ENCODE results near the gene BMP4.

BMP4 gene

GRCh38 chr14:53915364-53916014, 41.1 kb downstream of the BMP4 start:
- no peak overlapping the region for H3K27ac ChIP-seq (ENCODE audit: poor library complexity, severe bottlenecking)
- no peaks in the 10 kb centered on the region for H3K4me1 ChIP-seq (ENCODE audit: insufficient read depth, poor library complexity, severe bottlenecking)
- H3K27me3 ChIP-seq (ENCODE audit: insufficient read depth, poor library complexity, severe bottlenecking): no peaks in the 10 kb centered on the region
- TF ChIP-seq CTCF (IDR thresholded peaks at IDR 0.05; ENCODE audit: poor library complexity, severe bottlenecking): no peak
- DNase-seq (ENCODE audit: low spot score): no peak
- no peaks in the 10 kb centered on the region for H3K9me3 ChIP-seq (ENCODE audit: severe bottlenecking)
- ATAC-seq (ENCODE audit: low read depth): no peak
- H3K4me3 ChIP-seq (ENCODE audit: severe bottlenecking): no peak overlapping the region
- no peaks in the 10 kb centered on the region for H3K36me3 ChIP-seq (ENCODE audit: low read depth)

GRCh38 chr14:53912021-53912420, 44.6 kb downstream of the BMP4 start:
- H3K9me3 ChIP-seq (ENCODE audit: severe bottlenecking): no peaks in the 10 kb centered on the region
- no peak for DNase-seq (ENCODE audit: low spot score)
- TF ChIP-seq CTCF (IDR thresholded peaks at IDR 0.05; ENCODE audit: poor library complexity, severe bottlenecking): no peak
- H3K36me3 ChIP-seq (ENCODE audit: low read depth): no peaks in the 10 kb centered on the region
- H3K27ac ChIP-seq (ENCODE audit: poor library complexity, severe bottlenecking): no peak overlapping the region
- no peak for ATAC-seq (ENCODE audit: low read depth)
- H3K4me3 ChIP-seq (ENCODE audit: severe bottlenecking): no peak overlapping the region
- no peaks in the 10 kb centered on the region for H3K4me1 ChIP-seq (ENCODE audit: insufficient read depth, poor library complexity, severe bottlenecking)
- no peaks in the 10 kb centered on the region for H3K27me3 ChIP-seq (ENCODE audit: insufficient read depth, poor library complexity, severe bottlenecking)

- Histone ChIP-seq H3K36me3 (ENCODE audit: low read depth) (no peaks in the 10 kb centered on the region), H3K9me3 (ENCODE audit: severe bottlenecking) (peaks cover 2% of the 10 kb centered on the region), H3K4me1 (ENCODE audit: insufficient read depth, poor library complexity, severe bottlenecking) (no peaks in the 10 kb centered on the region), H3K27me3 (ENCODE audit: insufficient read depth, poor library complexity, severe bottlenecking) (no peaks in the 10 kb centered on the region), H3K4me3 (ENCODE audit: severe bottlenecking) (no peak overlapping the region), H3K27ac (ENCODE audit: poor library complexity, severe bottlenecking) (no peak overlapping the region)
- ATAC-seq (ENCODE audit: low read depth) (no peak), DNase-seq (ENCODE audit: low spot score) (no peak)
- no peak for TF ChIP-seq CTCF (IDR thresholded peaks at IDR 0.05; ENCODE audit: poor library complexity, severe bottlenecking)
These were observed 48.2 kb downstream of the BMP4 start for GRCh38 chr14:53908416-53908815.

DNA sequence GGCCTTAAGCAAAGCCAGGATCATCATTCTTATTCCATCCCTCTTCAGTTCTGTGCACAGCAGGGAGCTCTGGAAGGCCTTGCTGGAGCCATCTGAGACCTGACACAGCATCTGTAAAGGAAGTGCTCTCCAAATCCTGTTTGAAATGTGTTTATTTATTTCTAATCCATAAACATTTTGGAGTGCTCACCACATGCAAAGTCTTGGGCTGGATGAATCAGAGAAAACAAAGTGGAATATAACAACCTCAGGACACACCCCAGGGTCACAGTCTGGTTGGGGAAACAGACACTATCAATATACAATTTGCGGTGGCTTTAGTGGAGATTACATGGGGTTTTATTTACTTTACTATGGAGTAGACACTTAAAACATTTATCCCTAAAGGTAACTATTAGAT, 54.3 kb downstream of the BMP4 start:
- Histone ChIP-seq H3K4me1 (ENCODE audit: insufficient read depth, poor library complexity, severe bottlenecking) (no peaks in the 10 kb centered on the region), H3K27ac (ENCODE audit: poor library complexity, severe bottlenecking) (no peak overlapping the region), H3K9me3 (ENCODE audit: severe bottlenecking) (peaks cover 2% of the 10 kb centered on the region), H3K36me3 (ENCODE audit: low read depth) (no peaks in the 10 kb centered on the region), H3K27me3 (ENCODE audit: insufficient read depth, poor library complexity, severe bottlenecking) (no peaks in the 10 kb centered on the region), H3K4me3 (ENCODE audit: severe bottlenecking) (no peak overlapping the region)
- TF ChIP-seq CTCF (IDR thresholded peaks at IDR 0.05; ENCODE audit: poor library complexity, severe bottlenecking): no peak
- DNase-seq (ENCODE audit: low spot score) (no peak), ATAC-seq (ENCODE audit: low read depth) (no peak)

DNA sequence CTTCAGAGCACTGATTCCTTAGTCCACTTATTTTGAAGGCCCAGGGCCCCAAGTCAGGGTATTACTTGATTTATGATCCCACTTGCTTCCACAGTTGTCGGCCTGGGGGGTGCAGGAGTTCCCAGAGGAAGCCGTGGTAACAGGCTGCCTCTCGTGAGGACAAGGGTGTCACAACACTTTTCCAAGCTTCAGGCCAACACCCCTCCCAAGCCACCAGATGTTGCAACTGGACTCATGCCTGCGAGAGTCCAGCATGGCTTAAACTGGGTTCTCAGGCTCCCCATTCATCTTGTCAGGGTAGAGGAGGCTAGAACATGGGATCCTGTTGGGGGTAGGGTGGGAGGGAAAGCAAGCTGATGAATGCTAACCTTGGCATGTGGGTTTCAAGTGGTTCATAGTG, 56.1 kb downstream of the BMP4 start:
- no peak overlapping the region for H3K4me3 ChIP-seq (ENCODE audit: severe bottlenecking)

More for the DNA sequence above, 56.1 kb downstream of the BMP4 start:
- Histone ChIP-seq H3K27me3 (ENCODE audit: insufficient read depth, poor library complexity, severe bottlenecking) (no peaks in the 10 kb centered on the region), H3K36me3 (ENCODE audit: low read depth) (no peaks in the 10 kb centered on the region), H3K4me1 (ENCODE audit: insufficient read depth, poor library complexity, severe bottlenecking) (no peaks in the 10 kb centered on the region), H3K9me3 (ENCODE audit: severe bottlenecking) (no peaks in the 10 kb centered on the region), H3K27ac (ENCODE audit: poor library complexity, severe bottlenecking) (no peak overlapping the region)
- DNase-seq (ENCODE audit: low spot score) (no peak), ATAC-seq (ENCODE audit: low read depth) (no peak)
- TF ChIP-seq CTCF (IDR thresholded peaks at IDR 0.05; ENCODE audit: poor library complexity, severe bottlenecking): no peak

All from RWPE2 (cell line).